Panc1 (cell line): ENCODE results near the gene SMC2. TPM values are rescaled to one million over a fixed set of nuclear protein-coding genes. Genes with fewer than 3 reads are reported as not detected.
A peak's percentile ranks its signal among the peaks of the same experiment; 100 is the strongest.

Experiments used
- ATAC-seq: fragments of 200-7000 bp; cut with Tn5 transposase; 2 replicates; pipeline ENCODE4 v1.9.1; 2020; ENCODE audit warnings: mild to moderate bottlenecking, moderate library complexity
- BruUV-seq: library from RNA; stranded (reverse); fragments of 400-500 nt; replicated peaks from 2 replicates; lab custom pipeline; 2021; lab: Mats Ljungman, UMichigan
- CTCF ChIA-PET: fragments of 300-600 bp; sonication (Branson Sonifier 250); formaldehyde crosslinking; loops from one replicate; lab custom pipeline; 2022; ENCODE audit warnings: antibody characterized with exemption; lab: Charles Lee
- POLR2A ChIA-PET: fragments of 300-600 bp; sonication (Branson Sonifier 250); formaldehyde crosslinking; loops from one replicate; lab custom pipeline; 2022; ENCODE audit warnings: antibody characterized with exemption; lab: Charles Lee
- DNase-seq: peaks from one replicate; pipeline ENCODE4 v3.0.0-alpha.2; 2010; ENCODE audit warnings: low read depth, low spot score
- H3K27ac ChIP-seq: 2 replicates; pipeline ENCODE4 v1.5.1; 2011; ENCODE audit warnings: mild to moderate bottlenecking, low read length, inconsistent platforms
- H3K27me3 ChIP-seq: fragments of 200-500 bp; sonication (Bioruptor generic); 2 replicates; pipeline ENCODE4 v1.6.0; 2014; ENCODE audit warnings: low read length, inconsistent platforms; ENCODE audit not compliant: control insufficient read depth, insufficient read depth
- H3K36me3 ChIP-seq: fragments of 200-500 bp; sonication (Bioruptor generic); 2 replicates; pipeline ENCODE4 v1.5.1; 2014; ENCODE audit warnings: inconsistent platforms, mild to moderate bottlenecking, low read length, moderate library complexity; ENCODE audit not compliant: control insufficient read depth, insufficient read depth
- H3K4me1 ChIP-seq: 2 replicates; pipeline ENCODE4 v1.5.1; 2011; ENCODE audit warnings: inconsistent platforms, mild to moderate bottlenecking, low read length, moderate library complexity; ENCODE audit not compliant: control insufficient read depth, insufficient read depth
- H3K4me3 ChIP-seq, 2 experiments: 2 replicates each; pipeline ENCODE4 v1.5.1; 2011 to 2012; ENCODE audit warnings: low read depth in 2 of 2, low read length in 2 of 2, mild to moderate bottlenecking in 2 of 2, inconsistent platforms in 1 of 2, moderate library complexity in 1 of 2
- H3K9me3 ChIP-seq: fragments of 200-500 bp; sonication (Bioruptor generic); 2 replicates; pipeline ENCODE4 v1.5.1; 2014; ENCODE audit warnings: low read depth, mild to moderate bottlenecking, inconsistent platforms, low read length, moderate library complexity; ENCODE audit not compliant: control insufficient read depth, insufficient read depth
- POLR2AphosphoS5 ChIP-seq: IDR thresholded peaks from 2 replicates; pipeline ENCODE4 v1.6.1; 2012; ENCODE audit warnings: mild to moderate bottlenecking, low read depth, low read length, moderate library complexity
- SIN3A ChIP-seq: IDR thresholded peaks from 2 replicates; pipeline ENCODE4 v1.6.1; 2012; ENCODE audit warnings: low read depth, mild to moderate bottlenecking, low read length, moderate library complexity, borderline replicate concordance; ENCODE audit not compliant: insufficient read depth
- TCF7L2 ChIP-seq: IDR thresholded peaks from 2 replicates; pipeline ENCODE4 v1.6.1; 2011; ENCODE audit warnings: mild to moderate bottlenecking, low read depth, low read length, inconsistent platforms
- in situ Hi-C: cut with HindIII; loops from 2 replicates; pipeline ENCODE4 v1.10.0; 2016; ENCODE audit warnings: low sequenced_read_pairs, low pct_unique_long_range_greater_than_20kb
- intact Hi-C: fragments of 100-400 bp; cut with micrococcal nuclease; formaldehyde crosslinking; loops from one replicate; pipeline ENCODE4 v1.10.0; 2022; ENCODE audit not compliant: unreplicated experiment
- total RNA-seq: library from RNA; stranded (reverse); gene quantifications from one replicate; pipeline ENCODE4 v1.2.1, GENCODE V29; 2021; ENCODE audit not compliant: unreplicated experiment
- TF ChIP-seq, protein P1 (sequence below): fragments of 450-650 bp; IDR thresholded peaks from 2 replicates; pipeline ENCODE4 v1.5.1; 2017; ENCODE audit warnings: mild to moderate bottlenecking
- TF ChIP-seq, protein P2 (sequence below), 2 experiments: IDR thresholded peaks; 2 replicates each; pipeline ENCODE4 v1.6.1; 2011 to 2012; ENCODE audit warnings: low read depth in 2 of 2, control low read depth in 1 of 2, low read length in 1 of 2, mild to moderate bottlenecking in 1 of 2, moderate library complexity in 1 of 2; ENCODE audit not compliant: insufficient read depth in 1 of 2

The SMC2 gene
- total RNA-seq, 1 experiment from 2014 or later: 25.3 TPM

DNA sequence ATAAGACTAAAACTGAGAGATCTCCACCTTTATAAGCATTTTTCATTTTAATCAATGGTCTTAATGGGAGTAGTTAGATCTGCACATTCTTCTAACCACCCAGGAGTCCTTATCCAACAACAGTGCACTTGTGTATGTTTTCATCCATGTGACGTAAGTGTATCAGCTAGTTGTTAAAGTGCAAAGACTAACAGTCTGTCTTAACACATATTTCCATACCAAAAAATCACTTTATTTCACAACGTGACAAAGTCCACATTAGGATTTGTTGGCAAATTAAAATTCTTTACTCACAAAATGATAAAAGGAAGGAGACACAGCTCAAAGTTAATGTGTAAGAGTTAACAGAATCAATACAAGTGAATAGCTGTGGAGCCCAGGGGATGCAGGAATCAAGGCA lies 1.9 kb upstream of the SMC2 start:
- in situ Hi-C loops: no loop called here
- intact Hi-C loops: no loop called here
- H3K4me3 ChIP-seq: no peak overlapping the region
- POLR2A ChIA-PET: no interaction called here
- no peak for DNase-seq
- H3K27me3 ChIP-seq: no peaks in the 10 kb centered on the region
- no peak overlapping the region for H3K27ac ChIP-seq
- peaks cover 10% of the 10 kb centered on the region for H3K4me1 ChIP-seq
- no peak for TF ChIP-seq POLR2AphosphoS5
- no peaks in the 10 kb centered on the region for H3K9me3 ChIP-seq
- BruUV-seq: no TSS peak
- CTCF ChIA-PET: no interaction called here
- no peak for ATAC-seq
- H3K36me3 ChIP-seq: peaks cover 5% of the 10 kb centered on the region; the same call in 1 of the 2 replicates

DNA sequence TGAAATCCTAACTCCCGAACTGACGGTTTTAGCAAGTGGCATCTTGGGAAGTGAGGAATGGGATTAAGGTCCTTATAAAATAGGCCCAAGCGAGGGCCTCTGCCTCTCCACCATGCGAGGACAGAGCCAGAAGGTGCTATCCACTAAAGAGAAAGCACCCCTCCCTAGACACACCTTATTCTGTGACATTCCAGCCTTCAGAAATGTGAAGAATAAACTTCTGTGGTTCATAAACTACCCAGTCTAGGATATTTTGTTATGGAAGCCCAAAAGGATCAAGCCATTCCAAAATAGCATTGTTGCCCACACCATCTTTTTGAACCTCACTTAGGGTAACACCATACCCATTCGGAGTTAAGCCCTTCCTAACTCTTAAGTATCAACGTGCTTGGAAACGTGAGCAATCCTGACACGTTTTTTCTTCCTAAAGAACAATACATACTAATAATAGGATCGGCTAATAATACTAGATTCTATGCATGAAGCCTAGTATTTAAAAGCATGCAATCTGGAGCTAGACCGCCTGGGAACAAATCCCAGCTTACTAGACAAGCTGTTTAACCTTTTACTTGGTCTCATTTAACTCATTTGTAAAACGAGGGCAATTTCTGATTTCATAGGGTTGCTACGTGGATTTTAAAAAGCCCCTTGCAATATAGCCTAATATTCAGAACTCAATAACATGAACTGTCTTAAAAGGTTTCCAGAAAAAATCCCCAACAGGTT lies 1.1 kb upstream of the SMC2 start:
- Histone ChIP-seq H3K27ac (peak overlapping the region; percentile 95), H3K4me1 (peaks cover 10% of the 10 kb centered on the region), H3K27me3 (no peaks in the 10 kb centered on the region), H3K9me3 (no peaks in the 10 kb centered on the region), H3K36me3 (peaks cover 5% of the 10 kb centered on the region; the same call in 1 of the 2 replicates), H3K4me3 (peak overlapping the region; percentile 78 to 90)
- DNase-seq (no peak), ATAC-seq (no peak)
- CTCF ChIA-PET: no interaction called here
- BruUV-seq: no TSS peak
- intact Hi-C loops: no loop called here
- POLR2A ChIA-PET: interaction anchor here (0.6 kb wide), 1 partner anchor 50 kb away, joined by 4 read pairs; no protein-coding TSS in a partner anchor
- TF ChIP-seq, protein P1, sequence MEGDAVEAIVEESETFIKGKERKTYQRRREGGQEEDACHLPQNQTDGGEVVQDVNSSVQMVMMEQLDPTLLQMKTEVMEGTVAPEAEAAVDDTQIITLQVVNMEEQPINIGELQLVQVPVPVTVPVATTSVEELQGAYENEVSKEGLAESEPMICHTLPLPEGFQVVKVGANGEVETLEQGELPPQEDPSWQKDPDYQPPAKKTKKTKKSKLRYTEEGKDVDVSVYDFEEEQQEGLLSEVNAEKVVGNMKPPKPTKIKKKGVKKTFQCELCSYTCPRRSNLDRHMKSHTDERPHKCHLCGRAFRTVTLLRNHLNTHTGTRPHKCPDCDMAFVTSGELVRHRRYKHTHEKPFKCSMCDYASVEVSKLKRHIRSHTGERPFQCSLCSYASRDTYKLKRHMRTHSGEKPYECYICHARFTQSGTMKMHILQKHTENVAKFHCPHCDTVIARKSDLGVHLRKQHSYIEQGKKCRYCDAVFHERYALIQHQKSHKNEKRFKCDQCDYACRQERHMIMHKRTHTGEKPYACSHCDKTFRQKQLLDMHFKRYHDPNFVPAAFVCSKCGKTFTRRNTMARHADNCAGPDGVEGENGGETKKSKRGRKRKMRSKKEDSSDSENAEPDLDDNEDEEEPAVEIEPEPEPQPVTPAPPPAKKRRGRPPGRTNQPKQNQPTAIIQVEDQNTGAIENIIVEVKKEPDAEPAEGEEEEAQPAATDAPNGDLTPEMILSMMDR: no peak
- TF ChIP-seq SIN3A (no peak), POLR2AphosphoS5 (no peak), TCF7L2 (no peak)
- TF ChIP-seq, protein P2, sequence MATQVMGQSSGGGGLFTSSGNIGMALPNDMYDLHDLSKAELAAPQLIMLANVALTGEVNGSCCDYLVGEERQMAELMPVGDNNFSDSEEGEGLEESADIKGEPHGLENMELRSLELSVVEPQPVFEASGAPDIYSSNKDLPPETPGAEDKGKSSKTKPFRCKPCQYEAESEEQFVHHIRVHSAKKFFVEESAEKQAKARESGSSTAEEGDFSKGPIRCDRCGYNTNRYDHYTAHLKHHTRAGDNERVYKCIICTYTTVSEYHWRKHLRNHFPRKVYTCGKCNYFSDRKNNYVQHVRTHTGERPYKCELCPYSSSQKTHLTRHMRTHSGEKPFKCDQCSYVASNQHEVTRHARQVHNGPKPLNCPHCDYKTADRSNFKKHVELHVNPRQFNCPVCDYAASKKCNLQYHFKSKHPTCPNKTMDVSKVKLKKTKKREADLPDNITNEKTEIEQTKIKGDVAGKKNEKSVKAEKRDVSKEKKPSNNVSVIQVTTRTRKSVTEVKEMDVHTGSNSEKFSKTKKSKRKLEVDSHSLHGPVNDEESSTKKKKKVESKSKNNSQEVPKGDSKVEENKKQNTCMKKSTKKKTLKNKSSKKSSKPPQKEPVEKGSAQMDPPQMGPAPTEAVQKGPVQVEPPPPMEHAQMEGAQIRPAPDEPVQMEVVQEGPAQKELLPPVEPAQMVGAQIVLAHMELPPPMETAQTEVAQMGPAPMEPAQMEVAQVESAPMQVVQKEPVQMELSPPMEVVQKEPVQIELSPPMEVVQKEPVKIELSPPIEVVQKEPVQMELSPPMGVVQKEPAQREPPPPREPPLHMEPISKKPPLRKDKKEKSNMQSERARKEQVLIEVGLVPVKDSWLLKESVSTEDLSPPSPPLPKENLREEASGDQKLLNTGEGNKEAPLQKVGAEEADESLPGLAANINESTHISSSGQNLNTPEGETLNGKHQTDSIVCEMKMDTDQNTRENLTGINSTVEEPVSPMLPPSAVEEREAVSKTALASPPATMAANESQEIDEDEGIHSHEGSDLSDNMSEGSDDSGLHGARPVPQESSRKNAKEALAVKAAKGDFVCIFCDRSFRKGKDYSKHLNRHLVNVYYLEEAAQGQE (IDR thresholded peaks at IDR 0.05; ENCODE audit: insufficient read depth in 1 of 2, low read depth in 2 of 2, low read length in 1 of 2): no peak
- in situ Hi-C loops: no loop called here

DNA sequence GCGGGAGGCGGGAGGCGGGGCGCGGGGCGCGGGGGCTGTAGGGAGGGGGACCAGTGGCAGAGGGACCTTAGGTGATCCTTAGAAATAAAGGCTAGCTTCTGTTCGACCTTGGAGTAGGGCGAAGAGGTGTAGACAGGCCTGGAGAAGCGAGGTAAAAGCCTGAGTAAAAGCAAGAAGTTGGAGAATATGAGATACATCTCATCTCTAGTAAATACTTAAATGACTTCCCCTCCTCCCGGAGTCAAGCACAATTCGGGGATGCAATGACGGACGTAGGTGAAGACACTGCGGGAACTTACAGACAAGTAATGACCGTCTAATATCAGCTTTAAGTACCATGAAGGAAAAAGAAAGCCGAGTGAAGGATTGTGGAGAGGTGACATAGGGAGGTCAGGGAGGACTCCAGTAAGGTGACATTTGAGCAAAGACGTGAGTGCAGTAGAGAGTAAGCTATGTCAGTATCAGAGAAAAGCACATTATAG lies 466 bp downstream of the SMC2 start:
- DNase-seq (no peak), ATAC-seq (no peak; the same call in 1 of the 2 replicates)
- TSS peak; percentile 66 for BruUV-seq
- TF ChIP-seq, protein P2 (IDR thresholded peaks at IDR 0.05; ENCODE audit: insufficient read depth in 1 of 2, low read depth in 2 of 2, low read length in 1 of 2): no peak
- TF ChIP-seq TCF7L2 (no peak), SIN3A (no peak)
- TF ChIP-seq, protein P1: no peak
- no peaks in the 10 kb centered on the region for H3K9me3 ChIP-seq
- CTCF ChIA-PET: interaction anchor here (0.6 kb wide), 1 partner anchor 19 kb away, joined by 3 read pairs; no protein-coding TSS in a partner anchor
- H3K36me3 ChIP-seq: peaks cover 5% of the 10 kb centered on the region
- intact Hi-C loops: no loop called here
- in situ Hi-C loops: no loop called here
- no peaks in the 10 kb centered on the region for H3K27me3 ChIP-seq
- peak overlapping the region; percentile 78 to 90 for H3K4me3 ChIP-seq
- peak overlapping the region; percentile 86 for H3K27ac ChIP-seq
- POLR2A ChIA-PET: interaction anchor here (0.7 kb wide), 1 partner anchor 65 kb away, joined by 14 read pairs; no protein-coding TSS in a partner anchor
- peaks cover 10% of the 10 kb centered on the region for H3K4me1 ChIP-seq
